A673 (cell line): ENCODE data around the gene NAMPT. TPM values are rescaled to one million over a fixed set of nuclear protein-coding genes. Genes with fewer than 3 reads are reported as not detected.

Source experiments
- BruUV-seq: library from RNA; stranded (reverse); fragments of 400-500 nt; replicated peaks from 2 replicates; lab custom pipeline; 2021; lab: Mats Ljungman, UMichigan
- CTCF ChIA-PET: fragments of 300-600 bp; sonication (Branson Sonifier 250); formaldehyde crosslinking; loops from one replicate; lab custom pipeline; 2022; ENCODE audit warnings: antibody characterized with exemption; lab: Charles Lee
- POLR2A ChIA-PET: fragments of 300-600 bp; sonication (Branson Sonifier 250); formaldehyde crosslinking; loops from one replicate; lab custom pipeline; 2022; ENCODE audit warnings: antibody characterized with exemption; ENCODE audit not compliant: low non-redundant PET; lab: Charles Lee
- DNase-seq: peaks from one replicate; pipeline ENCODE4 v3.0.0-alpha.2; 2015; ENCODE audit warnings: low spot score
- H3K27ac ChIP-seq: fragments of 200-600 bp; sonication (generic); 2 replicates; pipeline ENCODE4 v1.5.1; 2016; ENCODE audit warnings: mixed run types, low read depth, mild to moderate bottlenecking, mixed read lengths, antibody characterized with exemption, low read length; ENCODE audit not compliant: poor library complexity, severe bottlenecking
- H3K27me3 ChIP-seq: fragments of 200-600 bp; sonication (generic); replicated peaks from 2 replicates; pipeline ENCODE4 v1.6.1; 2017; ENCODE audit warnings: mixed run types, low read depth, mild to moderate bottlenecking, mixed read lengths, antibody characterized with exemption, low read length; ENCODE audit not compliant: insufficient read depth, poor library complexity
- H3K36me3 ChIP-seq: fragments of 200-600 bp; sonication (generic); 2 replicates; pipeline ENCODE4 v1.6.1; 2016; ENCODE audit warnings: mixed run types, mild to moderate bottlenecking, mixed read lengths, antibody characterized with exemption, low read length; ENCODE audit not compliant: insufficient read depth, poor library complexity, severe bottlenecking
- H3K4me1 ChIP-seq: fragments of 200-600 bp; sonication (generic); 2 replicates; pipeline ENCODE4 v1.6.1; 2017; ENCODE audit warnings: mixed run types, mild to moderate bottlenecking, mixed read lengths, antibody characterized with exemption, low read length; ENCODE audit not compliant: insufficient read depth, poor library complexity, severe bottlenecking
- H3K4me3 ChIP-seq: fragments of 200-600 bp; sonication (generic); 2 replicates; pipeline ENCODE4 v1.5.1; 2016; ENCODE audit warnings: low read depth, mixed run types, mild to moderate bottlenecking, mixed read lengths, low read length; ENCODE audit not compliant: poor library complexity, severe bottlenecking
- H3K9me3 ChIP-seq: fragments of 200-600 bp; sonication (generic); 2 replicates; pipeline ENCODE4 v1.6.1; 2016; ENCODE audit warnings: mixed run types, low read depth, mild to moderate bottlenecking, mixed read lengths, antibody characterized with exemption, low read length; ENCODE audit not compliant: poor library complexity, severe bottlenecking
- CTCF ChIP-seq: fragments of 300-800, 200-600 bp; sonication (generic); conservative IDR thresholded peaks from 2 replicates; pipeline ENCODE4 v1.5.1; 2017; ENCODE audit warnings: low read depth, mild to moderate bottlenecking, antibody characterized with exemption, low read length, moderate library complexity, mixed read lengths
- EZH2 ChIP-seq: fragments of 200-600 bp; sonication (generic); IDR thresholded peaks from 2 replicates; pipeline ENCODE4 v1.6.1; 2017; ENCODE audit warnings: borderline replicate concordance, low read depth, mild to moderate bottlenecking, mixed read lengths, antibody characterized with exemption, low read length; ENCODE audit not compliant: poor library complexity, severe bottlenecking
- intact Hi-C: fragments of 100-400 bp; cut with micrococcal nuclease; formaldehyde crosslinking; loops from one replicate; pipeline ENCODE4 v1.10.0; 2022; ENCODE audit not compliant: unreplicated experiment
- total RNA-seq: library from RNA; stranded (reverse); gene quantifications from 2 replicates; pipeline ENCODE4 v1.2.3, GENCODE V29; 2021

NAMPT gene
- total RNA-seq, 1 experiment from 2014 or later: 68.0 TPM

GRCh38 chr7:106265133-106265532, 19.6 kb downstream of the NAMPT start:
- Histone ChIP-seq H3K27me3 (no peaks in the 10 kb centered on the region), H3K4me3 (no peak overlapping the region), H3K9me3 (no peaks in the 10 kb centered on the region), H3K4me1 (no peaks in the 10 kb centered on the region), H3K27ac (no peak overlapping the region), H3K36me3 (peaks cover 52% of the 10 kb centered on the region)
- CTCF ChIA-PET: no interaction called here
- no TSS peak for BruUV-seq
- POLR2A ChIA-PET: no interaction called here
- no peak for DNase-seq
- TF ChIP-seq EZH2 (no peak), CTCF (no peak)
- intact Hi-C loops: no loop called here

GRCh38 chr7:106262221-106262881, 22.4 kb downstream of the NAMPT start:
- BruUV-seq: no TSS peak
- no peak overlapping the region for H3K4me3 ChIP-seq
- TF ChIP-seq CTCF (no peak), EZH2 (no peak)
- no peaks in the 10 kb centered on the region for H3K9me3 ChIP-seq
- H3K27ac ChIP-seq: no peak overlapping the region
- no peaks in the 10 kb centered on the region for H3K27me3 ChIP-seq
- H3K36me3 ChIP-seq: peaks cover 39% of the 10 kb centered on the region
- no peaks in the 10 kb centered on the region for H3K4me1 ChIP-seq
- CTCF ChIA-PET: no interaction called here
- DNase-seq: no peak
- POLR2A ChIA-PET: no interaction called here
- intact Hi-C loops: no loop called here

GRCh38 chr7:106260136-106260561, 24.6 kb downstream of the NAMPT start:
- ChIA-PET POLR2A (no interaction called here), CTCF (no interaction called here)
- intact Hi-C loops: no loop called here
- TF ChIP-seq EZH2 (no peak), CTCF (no peak)
- peaks cover 18% of the 10 kb centered on the region for H3K36me3 ChIP-seq
- DNase-seq: no peak
- no TSS peak for BruUV-seq
- no peak overlapping the region for H3K27ac ChIP-seq
- no peaks in the 10 kb centered on the region for H3K4me1 ChIP-seq
- no peaks in the 10 kb centered on the region for H3K27me3 ChIP-seq
- no peaks in the 10 kb centered on the region for H3K9me3 ChIP-seq
- H3K4me3 ChIP-seq: no peak overlapping the region
